ENCODE results near the gene DOCK10.

DOCK10 gene

GRCh38 chr2:225025917-225026571 is 16.2 kb downstream of the DOCK10 start:
- TF ChIP-seq USF1 (IDR thresholded peaks at IDR 0.05), result no peak

GRCh38 chr2:225022188-225022587 is 20.1 kb downstream of the DOCK10 start:
- TF ChIP-seq YY1 (IDR thresholded peaks at IDR 0.05; ENCODE audit: low read depth), result no peak
- no peak for TF ChIP-seq USF1 (IDR thresholded peaks at IDR 0.05)

- TF ChIP-seq EP300 (IDR thresholded peaks at IDR 0.05; ENCODE audit: borderline replicate concordance), result no peak
Measured at GRCh38 chr2:225020168-225020849, 22.0 kb downstream of the DOCK10 start.

- TF ChIP-seq EGR1 (IDR thresholded peaks at IDR 0.05) (no peak), TAF1 (IDR thresholded peaks at IDR 0.05; ENCODE audit: low read depth) (no peak), TCF12 (IDR thresholded peaks at IDR 0.05; ENCODE audit: low read depth) (no peak), TEAD4 (IDR thresholded peaks at IDR 0.05) (no peak), REST (IDR thresholded peaks at IDR 0.05; ENCODE audit: low read depth) (no peak), CEBPB (IDR thresholded peaks at IDR 0.05) (no peak), EP300 (IDR thresholded peaks at IDR 0.05; ENCODE audit: borderline replicate concordance) (no peak), CREB1 (IDR thresholded peaks at IDR 0.05; ENCODE audit: low read depth) (no peak), NFIC (IDR thresholded peaks at IDR 0.05) (no peak), ZBTB7A (IDR thresholded peaks at IDR 0.05; ENCODE audit: low read depth) (no peak), YY1 (IDR thresholded peaks at IDR 0.05; ENCODE audit: low read depth) (no peak), MAX (IDR thresholded peaks at IDR 0.05) (no peak), FOXM1 (IDR thresholded peaks at IDR 0.05; ENCODE audit: borderline replicate concordance, low read depth) (no peak), RAD21 (IDR thresholded peaks at IDR 0.05; ENCODE audit: low read depth) (no peak), USF1 (IDR thresholded peaks at IDR 0.05) (no peak)
Measured at GRCh38 chr2:225019105-225019504, 23.2 kb downstream of the DOCK10 start.

GRCh38 chr2:225017713-225018112 is 24.6 kb downstream of the DOCK10 start:
- TF ChIP-seq EGR1 (IDR thresholded peaks at IDR 0.05) (no peak), YY1 (IDR thresholded peaks at IDR 0.05; ENCODE audit: low read depth) (no peak), NFIC (IDR thresholded peaks at IDR 0.05) (no peak), ZBTB7A (IDR thresholded peaks at IDR 0.05; ENCODE audit: low read depth) (no peak), TAF1 (IDR thresholded peaks at IDR 0.05; ENCODE audit: low read depth) (no peak), TEAD4 (IDR thresholded peaks at IDR 0.05) (no peak), CREB1 (IDR thresholded peaks at IDR 0.05; ENCODE audit: low read depth) (no peak), TCF12 (IDR thresholded peaks at IDR 0.05; ENCODE audit: low read depth) (no peak), MAX (IDR thresholded peaks at IDR 0.05) (no peak), USF1 (IDR thresholded peaks at IDR 0.05) (no peak), EP300 (IDR thresholded peaks at IDR 0.05; ENCODE audit: borderline replicate concordance) (no peak), RAD21 (IDR thresholded peaks at IDR 0.05; ENCODE audit: low read depth) (no peak), CEBPB (IDR thresholded peaks at IDR 0.05) (no peak), REST (IDR thresholded peaks at IDR 0.05; ENCODE audit: low read depth) (no peak), FOXM1 (IDR thresholded peaks at IDR 0.05; ENCODE audit: borderline replicate concordance, low read depth) (no peak)

Data from Ishikawa (cell line).